ENCODE data around the gene LYZ.

Gene LYZ

GRCh38 chr12:69338936-69339335 lies 9.2 kb upstream of the LYZ start:
- no peak for DNase-seq (ENCODE audit: low read depth)

DNA sequence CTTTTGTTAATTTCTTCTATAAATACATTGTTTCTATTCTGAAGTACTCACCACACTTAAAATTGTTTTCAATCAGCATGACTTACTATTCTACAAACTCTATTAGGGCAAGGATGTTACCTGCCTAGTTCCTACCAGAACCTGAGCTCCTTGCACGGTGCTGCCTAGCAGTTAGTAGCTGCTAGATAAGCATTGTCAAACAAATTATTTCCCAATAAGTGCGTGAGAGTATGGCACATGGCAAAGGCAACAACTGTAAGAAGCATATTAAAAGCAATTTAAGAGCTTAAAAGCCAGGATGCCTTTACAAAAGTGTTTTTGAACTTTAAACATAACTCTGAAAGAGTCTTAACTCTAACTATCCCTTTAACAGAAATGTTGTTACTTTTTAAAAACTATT lies 8.2 kb upstream of the LYZ start:
- DNase-seq (ENCODE audit: low read depth), result no peak

GRCh38 chr12:69341328-69341727 lies 6.9 kb upstream of the LYZ start:
- DNase-seq (ENCODE audit: low read depth), result no peak

DNA sequence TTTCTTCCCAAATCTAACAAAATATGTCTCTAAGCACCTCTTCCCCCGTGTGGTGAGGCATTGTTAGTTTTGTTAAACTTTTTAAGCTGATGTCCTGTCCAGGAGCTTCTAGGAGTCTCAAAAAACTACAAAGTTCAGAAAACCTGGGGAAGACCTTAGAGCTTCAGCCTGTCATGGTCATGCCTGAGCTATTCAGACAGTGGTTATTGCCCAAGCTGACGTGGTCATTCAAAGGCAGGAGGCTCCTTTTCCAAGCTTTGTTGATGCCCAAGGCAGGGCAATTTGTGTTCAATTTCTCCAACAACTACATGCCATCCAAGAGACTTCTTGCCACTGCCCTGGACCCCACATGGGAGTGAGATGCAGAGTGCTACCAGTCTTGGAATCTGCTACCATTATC lies 5.8 kb upstream of the LYZ start:
- DNase-seq (ENCODE audit: low read depth), result no peak

- DNase-seq (ENCODE audit: low read depth), result no peak
Measured at GRCh38 chr12:69343357-69343756, 4.8 kb upstream of the LYZ start.

DNA sequence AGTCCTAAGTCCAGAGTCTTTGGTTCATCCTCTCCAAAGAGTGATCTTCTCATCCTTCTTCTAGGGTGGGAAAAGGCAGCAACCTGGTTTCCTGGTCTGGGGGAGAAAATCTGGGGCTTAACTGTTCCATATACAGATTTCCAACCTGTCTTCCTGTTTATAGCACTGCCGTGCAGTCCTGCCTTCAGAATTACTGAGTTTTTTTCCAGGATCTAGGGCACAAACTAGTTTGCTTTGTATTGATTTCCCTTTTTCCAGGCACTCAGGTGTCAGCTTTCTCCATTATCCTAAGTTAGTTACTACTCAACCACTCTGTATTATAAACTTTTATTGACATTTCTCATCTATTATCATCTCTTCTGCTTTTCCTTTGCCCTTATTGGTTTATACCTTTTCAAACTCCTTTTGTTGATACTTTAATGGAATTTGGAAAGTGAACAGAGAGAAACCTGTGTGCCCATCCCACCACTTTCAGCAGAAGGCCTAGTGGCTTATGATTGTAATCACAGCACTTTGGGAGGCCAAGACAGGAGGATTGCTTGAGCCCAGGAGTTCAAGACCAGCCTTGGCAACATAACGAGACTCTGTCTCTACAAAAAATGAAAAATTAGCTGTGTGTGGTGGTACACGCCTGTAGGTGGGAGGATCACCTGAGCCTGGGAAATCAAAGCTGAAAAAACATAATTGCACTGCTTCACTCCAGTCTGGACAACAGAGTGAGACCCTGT lies 4.1 kb upstream of the LYZ start:
- no peak for DNase-seq (ENCODE audit: low read depth)

GRCh38 chr12:69345077-69345476 lies 3.1 kb upstream of the LYZ start:
- no peak for DNase-seq (ENCODE audit: low read depth)

DNA sequence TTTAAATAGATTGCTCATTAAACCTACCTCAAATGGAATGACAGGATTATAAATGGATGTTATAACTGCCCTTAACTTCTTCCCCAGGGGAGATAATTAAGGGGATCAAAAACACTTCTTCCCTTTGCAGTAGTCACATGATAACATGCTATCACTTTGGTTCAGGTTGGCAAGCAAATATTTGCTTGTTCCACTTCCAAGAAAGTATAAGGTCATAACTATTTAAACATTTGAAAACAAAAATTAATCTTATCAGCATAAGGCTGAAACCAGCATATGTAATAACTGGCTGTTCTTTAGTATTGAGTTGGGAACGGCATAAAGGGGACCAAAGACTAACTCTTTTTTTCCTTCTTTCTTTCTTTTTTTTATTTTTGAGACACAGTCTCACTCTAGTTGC lies 2.4 kb upstream of the LYZ start:
- no peak for DNase-seq (ENCODE audit: low read depth)

GRCh38 chr12:69350002-69350626 lies 1.9 kb downstream of the LYZ start:
- DNase-seq (ENCODE audit: low read depth), result no peak

DNA sequence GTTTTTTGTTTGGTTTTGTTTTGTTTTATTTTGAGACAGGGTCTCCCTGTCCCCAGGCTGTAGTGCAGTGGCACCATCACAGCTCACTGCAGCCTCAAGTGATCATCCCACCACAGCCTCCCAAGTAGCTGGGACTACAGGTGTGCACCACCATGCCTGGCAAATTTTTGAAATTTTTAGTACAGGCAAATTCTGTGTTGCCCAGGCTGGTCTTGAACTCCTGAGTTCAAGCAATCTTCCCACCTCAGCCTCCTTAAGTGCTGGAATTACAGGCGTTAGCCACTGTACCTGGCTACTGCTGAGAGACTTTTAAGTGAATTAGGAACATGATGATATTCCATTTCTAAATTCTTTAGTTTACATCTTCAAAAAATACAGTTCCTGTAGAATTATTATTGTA lies 2.6 kb downstream of the LYZ start:
- no peak for DNase-seq (ENCODE audit: low read depth)

GRCh38 chr12:69351462-69352236 lies 3.5 kb downstream of the LYZ start:
- DNase-seq (ENCODE audit: low read depth), result no peak

GRCh38 chr12:69352904-69353303 lies 4.7 kb downstream of the LYZ start:
- DNase-seq (ENCODE audit: low read depth), result no peak

DNA sequence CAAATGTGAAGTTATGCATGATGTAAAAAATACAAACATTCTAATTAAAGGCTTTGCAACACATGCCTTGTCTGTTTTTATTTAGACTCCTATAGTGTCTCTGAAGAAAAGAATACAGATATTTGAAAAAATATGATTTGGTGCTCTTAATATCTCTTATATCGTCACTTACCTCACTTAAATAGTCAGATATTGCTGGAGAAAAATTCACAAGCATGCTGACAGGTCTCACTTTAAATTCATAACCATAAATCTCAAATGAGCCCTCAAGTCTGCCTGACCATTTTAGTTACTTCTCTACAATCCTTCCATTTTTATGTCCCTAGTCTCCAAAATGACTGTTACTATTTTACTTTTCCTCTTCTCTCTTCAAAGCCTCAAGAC lies 6.0 kb downstream of the LYZ start:
- no peak for DNase-seq (ENCODE audit: low read depth)

DNA sequence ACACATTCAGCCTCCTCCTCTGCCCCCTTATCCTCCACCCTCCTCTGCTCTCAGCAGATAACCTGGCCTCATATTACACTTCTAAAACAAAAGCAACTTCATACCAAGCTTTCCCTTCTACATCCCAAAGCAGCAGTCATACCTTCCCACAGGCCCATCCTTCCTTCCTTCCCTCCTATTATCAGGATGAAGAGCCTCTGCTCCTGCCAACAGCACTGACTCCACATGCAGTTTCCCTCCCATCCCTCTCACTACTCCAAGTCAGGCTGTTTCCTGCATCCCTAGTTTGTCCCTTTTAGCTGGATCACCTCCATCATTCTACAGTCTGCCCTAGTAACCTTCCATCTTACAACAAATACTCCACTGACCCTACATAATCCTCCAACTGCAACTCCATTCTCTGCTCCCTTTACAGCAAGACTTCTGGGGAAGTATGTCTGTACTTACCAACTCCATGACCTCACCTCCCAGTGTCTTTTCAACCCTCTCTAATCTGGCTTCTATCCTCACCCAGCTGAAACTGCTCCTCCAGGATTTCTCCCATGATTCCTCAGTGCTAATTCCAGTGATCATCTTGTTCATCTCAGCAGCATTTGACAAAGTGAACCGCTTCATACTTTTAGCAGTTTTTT lies 6.5 kb downstream of the LYZ start:
- no peak for DNase-seq (ENCODE audit: low read depth)

DNA sequence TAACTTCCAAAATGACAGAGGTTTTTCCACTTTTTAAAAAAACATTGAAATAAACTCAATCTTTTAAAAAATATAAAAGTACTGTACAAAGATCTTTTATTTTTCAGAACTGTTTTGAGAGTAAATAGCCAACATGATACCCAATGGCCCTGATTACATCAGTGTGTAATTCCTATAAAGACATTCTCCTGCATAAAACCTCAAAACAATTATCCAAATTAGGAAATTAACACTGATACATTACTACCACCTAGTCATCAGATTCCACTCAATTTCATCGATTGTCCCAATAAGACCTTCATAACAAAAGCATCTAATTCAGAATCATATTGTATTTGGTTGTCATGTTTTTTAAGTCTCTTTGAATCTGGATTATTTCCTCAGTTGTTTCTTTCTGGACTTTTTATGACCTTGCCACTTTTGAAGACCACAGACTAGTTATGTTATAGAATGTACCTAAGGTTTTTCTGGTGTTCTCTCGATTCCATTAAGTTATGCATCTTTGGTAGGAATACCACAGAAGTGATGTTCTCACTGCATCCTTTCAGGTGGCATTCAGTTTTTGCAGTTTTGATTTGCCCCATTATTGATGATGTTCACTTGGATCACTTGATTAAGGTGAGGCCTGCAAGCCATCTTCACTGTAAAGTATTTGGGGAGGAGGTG lies 7.3 kb downstream of the LYZ start:
- no peak for DNase-seq (ENCODE audit: low read depth)

- DNase-seq (ENCODE audit: low read depth), result peak; percentile 66
Measured at GRCh38 chr12:69359531-69360347, 11.6 kb downstream of the LYZ start, which contains the start of gene YEATS4. Gene YEATS4 (plus strand): TSS chr12:69359743. CDS start chr12:69359973, 230 bp downstream.

DNA sequence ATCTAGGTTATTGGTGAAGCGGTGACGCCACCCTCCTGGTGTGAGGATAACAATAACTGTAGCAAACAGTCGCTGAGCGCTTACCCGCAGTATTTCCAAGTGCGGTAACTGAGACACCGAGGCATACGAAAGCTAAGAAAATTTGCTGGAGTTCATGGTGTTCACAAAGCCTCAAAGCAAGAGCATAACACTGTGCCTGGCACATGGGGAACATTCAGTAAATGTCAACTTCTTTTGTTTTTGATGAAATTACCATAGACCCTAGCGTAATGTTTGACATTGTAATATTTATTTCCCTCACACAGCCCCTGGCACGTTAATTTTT lies 12.1 kb downstream of the LYZ start:
- DNase-seq (ENCODE audit: low read depth), result no peak

DNA sequence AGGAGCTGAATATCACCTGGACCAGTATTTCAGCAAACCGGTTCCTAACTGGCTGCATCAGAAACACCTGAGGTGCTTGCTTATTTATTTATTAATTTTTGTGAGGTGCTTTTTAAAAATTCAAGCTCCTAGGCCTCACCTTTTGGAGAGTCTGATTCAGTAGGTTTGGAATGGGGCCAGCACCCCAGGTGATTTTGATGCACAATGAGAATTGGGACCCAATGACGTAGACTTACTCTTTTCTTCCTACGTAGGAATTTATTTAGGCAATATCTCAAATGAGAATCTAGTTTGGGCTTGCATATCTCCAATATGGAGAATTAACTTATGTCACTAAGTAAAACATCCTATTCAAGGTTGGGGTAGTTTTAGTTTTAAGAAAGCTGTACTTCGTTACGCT lies 18.6 kb downstream of the LYZ start:
- DNase-seq (ENCODE audit: low read depth), result no peak

DNA sequence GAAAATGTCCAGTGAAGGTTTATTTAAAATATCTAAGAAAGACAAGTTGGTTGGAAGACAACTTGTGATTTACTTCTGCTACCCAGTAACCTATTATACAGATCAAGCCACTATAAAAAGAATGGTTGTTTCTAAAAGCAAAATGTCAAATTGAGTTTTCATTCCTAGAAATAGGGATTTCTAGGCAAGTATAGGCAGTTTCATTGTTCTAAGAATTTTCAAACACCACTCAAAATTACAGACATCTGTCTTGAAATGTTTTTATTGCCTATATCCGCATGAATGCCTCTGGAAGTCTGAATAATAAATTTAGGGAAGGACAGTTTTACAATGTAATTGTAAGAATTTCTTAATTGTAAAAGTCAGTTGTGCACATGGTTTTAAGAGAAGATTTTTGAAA lies 20.0 kb downstream of the LYZ start:
- no peak for DNase-seq (ENCODE audit: low read depth)

- no peak for DNase-seq (ENCODE audit: low read depth)
Measured at GRCh38 chr12:69383074-69383473, 34.9 kb downstream of the LYZ start.

DNA sequence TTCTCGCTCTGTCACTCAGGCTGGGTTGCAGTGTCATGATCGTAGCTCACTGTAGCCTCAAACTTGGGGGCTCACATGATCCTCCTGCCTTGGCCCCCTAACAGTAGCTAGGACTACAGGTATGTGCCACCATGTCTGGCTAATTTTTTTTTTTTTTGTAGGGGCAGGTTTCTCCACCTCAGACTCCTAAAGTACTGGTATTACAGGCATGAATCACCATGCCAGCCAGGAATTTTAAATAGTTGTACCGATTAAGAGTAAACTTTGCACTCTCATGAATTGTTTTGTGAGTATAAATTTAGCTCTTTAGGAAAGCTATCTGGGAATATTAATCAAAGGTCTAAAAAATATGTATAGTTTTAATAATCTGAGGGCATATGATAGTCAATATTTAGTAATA lies 36.9 kb downstream of the LYZ start:
- DNase-seq (ENCODE audit: low read depth), result no peak

DNA sequence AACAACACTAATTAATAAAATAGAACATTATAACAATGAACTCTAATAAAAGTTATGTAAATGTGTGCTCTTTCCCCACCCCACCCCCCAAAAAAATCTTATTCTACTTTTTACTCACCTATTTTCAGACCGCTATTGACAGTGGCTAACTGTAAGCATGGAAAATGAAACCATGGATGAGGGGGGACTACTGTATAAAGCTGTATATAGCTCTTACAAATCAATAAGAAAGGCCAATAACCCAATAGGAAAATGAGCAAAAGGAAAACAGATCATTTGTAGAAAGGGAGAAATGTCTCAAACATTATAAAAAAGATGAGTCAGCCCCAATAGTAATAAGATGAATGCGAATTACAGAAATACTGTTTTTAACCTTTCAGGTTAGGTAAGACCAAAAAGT lies 38.7 kb downstream of the LYZ start:
- no peak for DNase-seq (ENCODE audit: low read depth)

All from CMK (cell line).